B cell (primary cell): ENCODE data around the gene ARAF. TPM values are rescaled to one million over a fixed set of nuclear protein-coding genes. Genes with fewer than 3 reads are reported as not detected.

Source experiments
- ATAC-seq: fragments of 200-7000 bp; cut with Tn5 transposase; one replicate; pipeline ENCODE4 v1.10.0; 2021; ENCODE audit warnings: low read depth, mild to moderate bottlenecking, moderate number of reproducible peaks, moderate library complexity
- CTCF ChIA-PET: fragments of 350-600 bp; sonication (Branson Sonifier 250); formaldehyde crosslinking; loops from one replicate; lab custom pipeline; 2021; ENCODE audit warnings: antibody characterized with exemption, inconsistent platforms; lab: Charles Lee
- POLR2A ChIA-PET: fragments of 350-600 bp; sonication (Branson Sonifier 250); formaldehyde crosslinking; loops from one replicate; lab custom pipeline; 2021; ENCODE audit warnings: antibody characterized with exemption; lab: Charles Lee
- DNase-seq: peaks from one replicate; pipeline ENCODE4 v3.0.0; 2013
- H2AFZ ChIP-seq: 2 replicates; pipeline ENCODE4 v1.6.1; 2012; ENCODE audit warnings: mild to moderate bottlenecking, low read depth, low read length; ENCODE audit not compliant: insufficient read depth, poor library complexity, severe bottlenecking
- H3K27ac ChIP-seq, 2 donors: 1 replicate in 1 of 2; 2 replicates in 1 of 2; pipeline ENCODE4 v1.5.1; 2012 to 2013; ENCODE audit warnings: low read length in 2 of 2, mild to moderate bottlenecking in 2 of 2, moderate library complexity in 1 of 2
- H3K27me3 ChIP-seq, 4 experiments: fragments of 200-600 bp in 1 of 4; sonication (generic) in 1 of 4; replicated peaks in 1 of 4; 1 replicate in 2 of 4; 2 replicates in 2 of 4; pipeline versions ENCODE4 v1.6.1 to v1.7.0; 2013 to 2016; ENCODE audit warnings: low read length in 3 of 4, mild to moderate bottlenecking in 2 of 4, mixed read lengths in 1 of 4, moderate library complexity in 1 of 4; ENCODE audit not compliant: insufficient read depth in 4 of 4, control insufficient read depth in 3 of 4; ENCODE audit errors: control extremely low read depth in 1 of 4
- H3K36me3 ChIP-seq, 2 experiments: replicated peaks in 1 of 2; 1 replicate in 1 of 2; 2 replicates in 1 of 2; pipeline versions ENCODE4 v1.6.1 to v1.7.1; 2013; ENCODE audit warnings: low read length in 1 of 2; ENCODE audit not compliant: insufficient read depth in 2 of 2, control insufficient read depth in 1 of 2; ENCODE audit errors: control extremely low read depth in 1 of 2, extremely low read depth in 1 of 2
- H3K4me1 ChIP-seq, 2 donors: fragments of 200-600 bp in 1 of 2; sonication (generic) in 1 of 2; 1 replicate in 1 of 2; 2 replicates in 1 of 2; pipeline versions ENCODE4 v1.5.1 to v1.6.1; 2013 to 2017; ENCODE audit warnings: low read length in 2 of 2; ENCODE audit not compliant: control insufficient read depth in 2 of 2, insufficient read depth in 2 of 2
- H3K4me2 ChIP-seq: replicated peaks from 2 replicates; pipeline ENCODE3; 2012; ENCODE audit warnings: mild to moderate bottlenecking, low read depth, low read length; ENCODE audit not compliant: poor library complexity, severe bottlenecking
- H3K4me3 ChIP-seq, 5 experiments: fragments of 200-600 bp in 1 of 5; sonication (generic) in 1 of 5; 1 replicate in 3 of 5; 2 replicates in 2 of 5; pipeline versions ENCODE4 v1.5.1 to v1.7.0; 2011 to 2016; ENCODE audit warnings: low read length in 4 of 5, mild to moderate bottlenecking in 4 of 5, low read depth in 2 of 5, control low read depth in 1 of 5, moderate library complexity in 1 of 5; ENCODE audit not compliant: insufficient read depth in 1 of 5; ENCODE audit errors: control extremely low read depth in 1 of 5, extremely low read depth in 1 of 5
- H3K79me2 ChIP-seq: fragments of 200-600 bp; sonication (generic); one replicate; pipeline ENCODE4 v1.6.0; 2016; ENCODE audit warnings: low read length; ENCODE audit not compliant: control insufficient read depth, insufficient read depth
- H3K9ac ChIP-seq: fragments of 200-600 bp; sonication (generic); 2 replicates; pipeline ENCODE4 v1.6.1; 2017; ENCODE audit warnings: mild to moderate bottlenecking, low read length, moderate library complexity
- H3K9me3 ChIP-seq, 3 donors: one replicate each; pipeline versions ENCODE4 v1.6.1 to v1.7.1; 2013; ENCODE audit warnings: low read length in 2 of 3; ENCODE audit not compliant: control insufficient read depth in 2 of 3, insufficient read depth in 1 of 3; ENCODE audit errors: control extremely low read depth in 1 of 3
- H4K20me1 ChIP-seq: 2 replicates; pipeline ENCODE4 v1.6.0; 2012; ENCODE audit warnings: mild to moderate bottlenecking, low read length; ENCODE audit not compliant: insufficient read depth, control insufficient read depth, poor library complexity, severe bottlenecking
- H3K27ac Mint-ChIP-seq: one replicate; pipeline ENCODE4 v1.8.0; 2021; ENCODE audit warnings: mixed read lengths
- H3K27me3 Mint-ChIP-seq: one replicate; pipeline ENCODE4 v1.8.0; 2021; ENCODE audit warnings: mixed read lengths
- H3K4me1 Mint-ChIP-seq: one replicate; pipeline ENCODE4 v1.8.0; 2021; ENCODE audit warnings: mixed read lengths
- H3K4me3 Mint-ChIP-seq: one replicate; pipeline ENCODE4 v1.8.0; 2021; ENCODE audit warnings: mixed read lengths
- H3K9me3 Mint-ChIP-seq: one replicate; pipeline ENCODE4 v1.8.0; 2022; ENCODE audit warnings: mixed read lengths; ENCODE audit not compliant: insufficient read depth
- EZH2 ChIP-seq: IDR thresholded peaks from 2 replicates; pipeline ENCODE4 v1.6.1; 2012; ENCODE audit warnings: borderline replicate concordance, low read depth, mild to moderate bottlenecking, moderate library complexity, low read length; ENCODE audit not compliant: insufficient read depth, poor library complexity, severe bottlenecking
- WGBS: methylation state at CpG from one replicate; pipeline ENCODE4 v1.1.5; 2013; ENCODE audit warnings: missing lambda C conversion rate; ENCODE audit not compliant: insufficient coverage; 5-methylcytosine and 5-hydroxymethylcytosine counted together
- intact Hi-C: fragments of 100-400 bp; cut with micrococcal nuclease; formaldehyde crosslinking; loops from one replicate; pipeline ENCODE4 v1.10.0; 2022
- polyA plus RNA-seq: library from polyadenylated mRNA; depleted of rRNA; stranded (reverse); fragments of >200 nt; gene quantifications from 2 replicates; pipeline ENCODE4 v1.2.3, GENCODE V29; 2012
- total RNA-seq, 2 donors: library from RNA; stranded (reverse); fragments of 120-200 nt in 1 of 2; gene quantifications; 1 replicate in 1 of 2; 2 replicates in 1 of 2; pipeline versions ENCODE4 v1.2.3 to v1.2.4, GENCODE V29; 2013 to 2022
- TF ChIP-seq, protein P1 (sequence below): fragments of 200-600 bp; IDR thresholded peaks from one replicate; pipeline ENCODE4 v1.8.0; 2022; ENCODE audit warnings: antibody characterized with exemption, mild to moderate bottlenecking

Gene ARAF
- total and polyA plus RNA-seq, 2 donors (not counting 1 experiment from before 2014, with no cell fraction given), result 97.9 to 127 TPM

DNA sequence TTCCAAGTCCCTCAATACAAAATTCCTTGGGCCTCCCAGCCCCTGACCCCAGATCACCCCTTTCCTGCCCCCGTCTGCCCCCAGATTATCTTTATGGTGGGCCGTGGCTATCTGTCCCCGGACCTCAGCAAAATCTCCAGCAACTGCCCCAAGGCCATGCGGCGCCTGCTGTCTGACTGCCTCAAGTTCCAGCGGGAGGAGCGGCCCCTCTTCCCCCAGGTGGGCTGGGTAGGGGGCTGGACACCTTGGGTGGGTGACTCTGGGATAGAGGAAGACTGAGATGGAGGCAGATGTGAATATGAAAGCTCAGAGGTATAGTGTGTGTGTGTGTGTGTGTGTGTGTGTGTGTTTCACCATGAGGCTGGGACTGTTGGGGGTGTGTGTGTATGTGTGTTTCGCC lies 9.8 kb downstream of the ARAF start:
- 100% methylated on average over 2 of the region's 8 CpGs for WGBS
- intact Hi-C loops, result no loop called here
- no peak overlapping the region for H3K9ac ChIP-seq
- H3K27ac Mint-ChIP-seq, result no peak overlapping the region
- no peaks in the 10 kb centered on the region for H3K9me3 Mint-ChIP-seq
- no peak overlapping the region for H3K4me3 Mint-ChIP-seq
- no peak for ATAC-seq
- peaks cover 5% of the 10 kb centered on the region for H3K27me3 Mint-ChIP-seq
- ChIA-PET POLR2A (no interaction called here), CTCF (no interaction called here)
- H3K4me1 ChIP-seq, result peaks cover 8 to 10% of the 10 kb centered on the region in 2 donors
- H3K27me3 ChIP-seq, result peaks cover 0 to 7% (median 0%) of the 10 kb centered on the region in 4 experiments
- no peak overlapping the region for H3K4me2 ChIP-seq
- peaks cover 12% of the 10 kb centered on the region for H3K4me1 Mint-ChIP-seq
- peaks cover 26% of the 10 kb centered on the region for H4K20me1 ChIP-seq
- no peak for TF ChIP-seq EZH2
- TF ChIP-seq, protein P1, sequence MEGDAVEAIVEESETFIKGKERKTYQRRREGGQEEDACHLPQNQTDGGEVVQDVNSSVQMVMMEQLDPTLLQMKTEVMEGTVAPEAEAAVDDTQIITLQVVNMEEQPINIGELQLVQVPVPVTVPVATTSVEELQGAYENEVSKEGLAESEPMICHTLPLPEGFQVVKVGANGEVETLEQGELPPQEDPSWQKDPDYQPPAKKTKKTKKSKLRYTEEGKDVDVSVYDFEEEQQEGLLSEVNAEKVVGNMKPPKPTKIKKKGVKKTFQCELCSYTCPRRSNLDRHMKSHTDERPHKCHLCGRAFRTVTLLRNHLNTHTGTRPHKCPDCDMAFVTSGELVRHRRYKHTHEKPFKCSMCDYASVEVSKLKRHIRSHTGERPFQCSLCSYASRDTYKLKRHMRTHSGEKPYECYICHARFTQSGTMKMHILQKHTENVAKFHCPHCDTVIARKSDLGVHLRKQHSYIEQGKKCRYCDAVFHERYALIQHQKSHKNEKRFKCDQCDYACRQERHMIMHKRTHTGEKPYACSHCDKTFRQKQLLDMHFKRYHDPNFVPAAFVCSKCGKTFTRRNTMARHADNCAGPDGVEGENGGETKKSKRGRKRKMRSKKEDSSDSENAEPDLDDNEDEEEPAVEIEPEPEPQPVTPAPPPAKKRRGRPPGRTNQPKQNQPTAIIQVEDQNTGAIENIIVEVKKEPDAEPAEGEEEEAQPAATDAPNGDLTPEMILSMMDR, result no peak
- no peaks in the 10 kb centered on the region for H3K9me3 ChIP-seq
- H3K4me3 ChIP-seq, result no peak overlapping the region
- DNase-seq, result no peak
- H2AFZ ChIP-seq, result no peak overlapping the region
- peaks cover 0 to 44% of the 10 kb centered on the region in 2 experiments for H3K36me3 ChIP-seq
- H3K79me2 ChIP-seq, result no peaks in the 10 kb centered on the region
- no peak overlapping the region for H3K27ac ChIP-seq

DNA sequence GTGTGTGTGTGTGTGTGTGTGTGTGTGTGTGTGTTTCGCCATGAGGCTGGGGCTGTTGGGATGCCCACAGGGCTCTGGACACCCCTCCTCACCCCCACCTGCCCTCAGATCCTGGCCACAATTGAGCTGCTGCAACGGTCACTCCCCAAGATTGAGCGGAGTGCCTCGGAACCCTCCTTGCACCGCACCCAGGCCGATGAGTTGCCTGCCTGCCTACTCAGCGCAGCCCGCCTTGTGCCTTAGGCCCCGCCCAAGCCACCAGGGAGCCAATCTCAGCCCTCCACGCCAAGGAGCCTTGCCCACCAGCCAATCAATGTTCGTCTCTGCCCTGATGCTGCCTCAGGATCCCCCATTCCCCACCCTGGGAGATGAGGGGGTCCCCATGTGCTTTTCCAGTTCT lies 10.2 kb downstream of the ARAF start:
- ATAC-seq (no peak), DNase-seq (no peak)
- peaks cover 26% of the 10 kb centered on the region for H4K20me1 ChIP-seq
- H3K4me3 Mint-ChIP-seq, result no peak overlapping the region
- intact Hi-C loops, result no loop called here
- H3K4me1 Mint-ChIP-seq, result peaks cover 11% of the 10 kb centered on the region
- CTCF ChIA-PET, result no interaction called here
- H3K27ac Mint-ChIP-seq, result no peak overlapping the region
- H3K27me3 ChIP-seq, result peaks cover 0 to 7% (median 0%) of the 10 kb centered on the region in 4 experiments
- TF ChIP-seq, protein P1, result no peak
- no peak for TF ChIP-seq EZH2
- no peak overlapping the region for H3K27ac ChIP-seq
- peaks cover 5% of the 10 kb centered on the region for H3K27me3 Mint-ChIP-seq
- no peaks in the 10 kb centered on the region for H3K79me2 ChIP-seq
- no peak overlapping the region for H2AFZ ChIP-seq
- no peak overlapping the region for H3K9ac ChIP-seq
- H3K4me2 ChIP-seq, result no peak overlapping the region
- POLR2A ChIA-PET, result no interaction called here
- H3K9me3 ChIP-seq, result no peaks in the 10 kb centered on the region
- WGBS, result 97% methylated on average over 9 of the region's 11 CpGs
- H3K4me3 ChIP-seq, result no peak overlapping the region
- H3K36me3 ChIP-seq, result peaks cover 0 to 43% of the 10 kb centered on the region in 2 experiments
- H3K4me1 ChIP-seq, result peaks cover 8% of the 10 kb centered on the region in 2 donors
- H3K9me3 Mint-ChIP-seq, result no peaks in the 10 kb centered on the region
